Loucy (cell line): ENCODE results near the gene PACRG.

Experiments
- H2AFZ ChIP-seq: fragments of 200-600 bp; sonication (generic); 2 replicates; pipeline ENCODE4 v1.6.0; 2016; ENCODE audit warnings: antibody characterized with exemption, mild to moderate bottlenecking, low read length, moderate library complexity
- H3F3A ChIP-seq: fragments of 200-600 bp; 2 replicates; pipeline ENCODE4 v1.6.0; 2016; ENCODE audit warnings: antibody characterized with exemption, low read depth, mild to moderate bottlenecking
- H3K27me3 ChIP-seq: fragments of 200-600 bp; sonication (generic); 2 replicates; pipeline ENCODE4 v1.6.1; 2014; ENCODE audit warnings: low read length, mild to moderate bottlenecking; ENCODE audit not compliant: insufficient read depth, poor library complexity, severe bottlenecking
- H3K36me3 ChIP-seq: fragments of 200-600 bp; sonication (generic); 2 replicates; pipeline ENCODE4 v1.6.1; 2016; ENCODE audit warnings: low read length; ENCODE audit not compliant: insufficient read depth
- H3K4me1 ChIP-seq: fragments of 200-600 bp; sonication (generic); 2 replicates; pipeline ENCODE4 v1.5.1; 2014; ENCODE audit warnings: low read length, mild to moderate bottlenecking; ENCODE audit not compliant: insufficient read depth, poor library complexity, severe bottlenecking
- H3K4me2 ChIP-seq: fragments of 200-600 bp; sonication (generic); 2 replicates; pipeline ENCODE4 v1.6.0; 2014; ENCODE audit warnings: antibody characterized with exemption, low read length, low read depth, mild to moderate bottlenecking; ENCODE audit not compliant: poor library complexity, severe bottlenecking
- H3K4me3 ChIP-seq: fragments of 200-600 bp; sonication (generic); 2 replicates; pipeline ENCODE4 v1.5.1; 2014; ENCODE audit warnings: low read length, mild to moderate bottlenecking, mixed read lengths; ENCODE audit not compliant: poor library complexity, severe bottlenecking
- H3K79me2 ChIP-seq: fragments of 200-600 bp; sonication (generic); 2 replicates; pipeline ENCODE4 v1.6.1; 2014; ENCODE audit warnings: low read length; ENCODE audit not compliant: insufficient read depth
- H3K9ac ChIP-seq: fragments of 200-600 bp; sonication (generic); 2 replicates; pipeline ENCODE4 v1.6.0; 2014; ENCODE audit warnings: mild to moderate bottlenecking, low read depth, low read length, moderate library complexity; ENCODE audit not compliant: poor library complexity, severe bottlenecking
- H3K9me2 ChIP-seq: fragments of 200-600 bp; sonication (generic); replicated peaks from 2 replicates; pipeline ENCODE4 v1.6.1; 2016; ENCODE audit warnings: low read depth, low read length, mixed read lengths
- H3K9me3 ChIP-seq: fragments of 200-600 bp; sonication (generic); 2 replicates; pipeline ENCODE4 v1.6.1; 2014; ENCODE audit warnings: mild to moderate bottlenecking, antibody characterized with exemption, low read length, low read depth; ENCODE audit not compliant: insufficient read depth
- H4K20me1 ChIP-seq: fragments of 200-600 bp; sonication (generic); 2 replicates; pipeline ENCODE4 v1.6.0; 2014; ENCODE audit warnings: antibody characterized with exemption, low read length, mild to moderate bottlenecking; ENCODE audit not compliant: insufficient read depth, poor library complexity, severe bottlenecking
- EZH2phosphoT487 ChIP-seq: fragments of 200-600 bp; IDR thresholded peaks from 2 replicates; pipeline ENCODE4 v1.6.1; 2018; ENCODE audit warnings: antibody characterized with exemption, mild to moderate bottlenecking, moderate library complexity, borderline replicate concordance
- TF ChIP-seq, protein P1 (sequence below): fragments of 200-600 bp; sonication (generic); conservative IDR thresholded peaks from 2 replicates; pipeline ENCODE4 v1.5.1; 2014; ENCODE audit warnings: mild to moderate bottlenecking, antibody characterized with exemption, low read length

Gene PACRG

DNA sequence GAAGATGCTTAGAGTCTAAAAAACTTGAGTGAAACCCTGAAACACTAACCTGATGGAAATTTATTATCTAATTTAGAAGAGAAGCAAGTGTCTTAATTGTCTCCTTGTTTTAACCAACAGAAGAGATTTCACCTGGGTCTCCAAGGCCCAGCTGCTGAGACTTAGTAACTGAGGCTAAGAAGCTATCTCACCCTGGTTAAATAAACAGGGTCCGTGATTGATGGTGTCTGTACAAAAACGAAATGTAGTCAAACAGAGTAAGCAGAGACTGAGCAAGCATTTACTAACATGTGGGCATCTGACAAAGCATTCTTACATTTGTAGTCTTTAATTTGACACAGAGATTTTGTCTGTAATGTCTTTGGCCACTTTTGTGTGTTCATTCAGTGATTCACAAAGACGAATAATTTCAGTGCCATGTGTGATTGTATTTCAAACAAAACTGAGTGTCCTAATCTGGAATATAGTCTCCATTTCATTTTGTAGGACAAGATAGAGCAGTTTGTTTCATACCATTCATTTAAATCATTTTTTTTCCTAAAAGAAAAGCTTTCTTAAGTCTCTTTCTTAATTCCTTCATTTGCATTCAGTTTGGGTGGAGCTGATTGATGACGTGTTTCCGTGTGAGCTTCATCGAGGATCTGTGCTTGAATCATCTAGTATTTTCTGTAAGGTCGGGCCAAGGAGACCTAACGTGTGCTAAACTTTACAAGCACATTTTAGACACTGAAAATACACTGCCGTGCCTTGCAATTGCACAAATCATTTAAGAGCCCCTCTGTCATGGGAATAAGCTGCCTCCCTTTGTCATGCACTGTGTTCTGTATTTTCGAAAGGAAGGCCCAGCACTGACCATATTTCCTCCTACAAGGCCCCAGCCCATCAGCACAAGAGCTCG lies 516.2 kb downstream of the PACRG start:
- Histone ChIP-seq H3F3A (no peaks in the 10 kb centered on the region), H3K36me3 (no peaks in the 10 kb centered on the region), H2AFZ (no peak overlapping the region), H3K4me1 (no peaks in the 10 kb centered on the region), H3K9me3 (no peaks in the 10 kb centered on the region), H3K79me2 (no peaks in the 10 kb centered on the region), H3K27me3 (no peaks in the 10 kb centered on the region), H3K9ac (no peak overlapping the region), H3K9me2 (no peaks in the 10 kb centered on the region), H4K20me1 (no peaks in the 10 kb centered on the region), H3K4me3 (no peak overlapping the region), H3K4me2 (no peak overlapping the region)
- TF ChIP-seq EZH2phosphoT487: no peak
- TF ChIP-seq, protein P1, sequence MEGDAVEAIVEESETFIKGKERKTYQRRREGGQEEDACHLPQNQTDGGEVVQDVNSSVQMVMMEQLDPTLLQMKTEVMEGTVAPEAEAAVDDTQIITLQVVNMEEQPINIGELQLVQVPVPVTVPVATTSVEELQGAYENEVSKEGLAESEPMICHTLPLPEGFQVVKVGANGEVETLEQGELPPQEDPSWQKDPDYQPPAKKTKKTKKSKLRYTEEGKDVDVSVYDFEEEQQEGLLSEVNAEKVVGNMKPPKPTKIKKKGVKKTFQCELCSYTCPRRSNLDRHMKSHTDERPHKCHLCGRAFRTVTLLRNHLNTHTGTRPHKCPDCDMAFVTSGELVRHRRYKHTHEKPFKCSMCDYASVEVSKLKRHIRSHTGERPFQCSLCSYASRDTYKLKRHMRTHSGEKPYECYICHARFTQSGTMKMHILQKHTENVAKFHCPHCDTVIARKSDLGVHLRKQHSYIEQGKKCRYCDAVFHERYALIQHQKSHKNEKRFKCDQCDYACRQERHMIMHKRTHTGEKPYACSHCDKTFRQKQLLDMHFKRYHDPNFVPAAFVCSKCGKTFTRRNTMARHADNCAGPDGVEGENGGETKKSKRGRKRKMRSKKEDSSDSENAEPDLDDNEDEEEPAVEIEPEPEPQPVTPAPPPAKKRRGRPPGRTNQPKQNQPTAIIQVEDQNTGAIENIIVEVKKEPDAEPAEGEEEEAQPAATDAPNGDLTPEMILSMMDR: no peak

DNA sequence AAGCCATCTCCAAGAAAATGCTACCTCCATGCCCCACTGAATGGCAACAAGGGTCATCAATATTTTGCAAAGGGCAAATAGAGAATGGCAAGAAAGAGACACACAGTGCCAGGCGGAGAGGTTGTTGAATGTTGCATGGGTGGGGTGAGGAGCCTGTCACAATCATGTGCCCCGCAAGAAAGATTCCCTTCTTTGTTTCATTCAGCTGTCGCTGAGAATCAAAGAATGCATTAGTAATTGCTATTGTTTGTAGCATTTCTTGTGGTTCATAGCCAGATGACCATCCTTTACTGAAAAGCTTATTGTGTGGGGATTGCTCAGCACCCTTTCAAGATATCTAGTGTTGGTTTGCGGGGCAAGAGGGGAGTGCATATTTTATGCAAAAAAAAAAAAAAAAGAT lies 520.3 kb downstream of the PACRG start:
- Histone ChIP-seq H2AFZ (no peak overlapping the region), H3K27me3 (no peaks in the 10 kb centered on the region), H3K79me2 (no peaks in the 10 kb centered on the region), H3K9me2 (no peaks in the 10 kb centered on the region), H3K4me1 (no peaks in the 10 kb centered on the region), H3K9ac (no peak overlapping the region), H3F3A (no peaks in the 10 kb centered on the region), H3K4me2 (no peak overlapping the region), H4K20me1 (no peaks in the 10 kb centered on the region), H3K4me3 (no peak overlapping the region), H3K9me3 (no peaks in the 10 kb centered on the region), H3K36me3 (no peaks in the 10 kb centered on the region)
- TF ChIP-seq, protein P1: no peak
- no peak for TF ChIP-seq EZH2phosphoT487

DNA sequence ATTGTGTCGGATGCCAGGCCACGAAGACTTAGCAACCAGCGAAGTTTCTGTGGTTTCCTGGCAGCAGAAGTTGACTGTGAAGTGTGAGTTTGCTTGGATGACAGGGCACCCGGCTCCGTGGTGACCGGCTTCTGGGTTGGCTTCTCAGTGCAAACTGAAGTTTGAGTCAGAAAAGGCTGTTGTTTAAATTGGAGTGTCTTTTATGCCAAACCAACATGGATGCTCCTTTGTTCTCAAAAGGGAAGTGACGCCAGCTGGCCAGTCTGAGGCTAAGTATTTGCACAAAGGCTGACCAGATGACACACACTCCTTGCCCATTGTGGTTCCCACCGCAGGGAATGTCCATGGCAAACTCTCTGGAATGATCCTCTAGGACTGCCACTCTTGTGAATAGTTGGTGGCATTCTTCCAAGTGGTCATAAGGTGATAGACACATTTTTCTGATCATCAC lies 521.9 kb downstream of the PACRG start:
- no peaks in the 10 kb centered on the region for H3K79me2 ChIP-seq
- no peaks in the 10 kb centered on the region for H3K4me1 ChIP-seq
- no peaks in the 10 kb centered on the region for H3K27me3 ChIP-seq
- no peak overlapping the region for H3K4me3 ChIP-seq
- no peaks in the 10 kb centered on the region; the same call in 1 of the 2 replicates for H3K9me3 ChIP-seq
- no peak overlapping the region for H3K4me2 ChIP-seq
- no peak overlapping the region for H3K9ac ChIP-seq
- no peaks in the 10 kb centered on the region for H3K36me3 ChIP-seq
- H3F3A ChIP-seq: no peaks in the 10 kb centered on the region
- no peaks in the 10 kb centered on the region for H3K9me2 ChIP-seq
- no peak overlapping the region for H2AFZ ChIP-seq
- no peaks in the 10 kb centered on the region for H4K20me1 ChIP-seq
- TF ChIP-seq EZH2phosphoT487: no peak
- TF ChIP-seq, protein P1: no peak
